ENCODE measurements around the gene NCKAP5L.

NCKAP5L gene

DNA sequence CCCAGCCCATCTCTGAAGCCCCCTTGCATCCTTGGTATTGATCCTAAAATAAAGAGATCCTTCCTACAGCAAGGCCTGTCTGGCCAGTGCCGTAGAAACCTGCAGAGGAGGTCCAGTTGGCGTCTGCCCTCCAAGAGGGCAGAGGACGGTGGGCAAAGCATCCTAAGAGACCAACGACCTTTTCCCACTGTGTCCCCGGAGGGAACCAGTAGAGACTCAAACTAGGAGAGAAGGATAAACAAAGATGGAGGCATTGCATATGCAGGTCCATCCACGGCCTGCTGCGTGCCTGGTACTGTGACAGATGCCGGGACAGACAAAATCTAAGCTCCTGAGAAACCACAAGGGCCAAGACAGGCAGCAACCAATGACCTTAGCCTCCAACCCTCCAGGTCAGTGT, 3.8 kb downstream of the NCKAP5L start:
- no peak for DNase-seq (ENCODE audit: low spot score)

DNA sequence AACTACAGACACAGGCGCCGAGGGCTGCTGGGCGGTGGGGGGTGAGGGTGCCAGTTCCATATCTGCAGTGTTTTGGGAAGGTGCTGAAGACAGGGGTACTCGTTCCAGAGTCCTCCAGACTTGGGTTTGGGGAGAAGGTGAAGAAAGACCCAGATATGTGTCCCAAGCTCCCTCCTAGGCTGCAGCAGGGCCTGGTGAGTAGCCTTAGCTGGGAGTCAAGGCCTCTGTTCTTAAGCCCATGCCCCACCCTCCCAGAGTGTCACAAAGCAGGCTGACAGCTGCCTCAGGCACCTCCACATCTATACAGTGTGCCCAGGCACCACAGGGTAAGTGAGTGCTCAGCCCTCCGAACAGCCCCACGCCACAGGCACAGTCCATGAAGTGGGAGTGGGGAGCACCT, 4.3 kb downstream of the NCKAP5L start:
- no peak for DNase-seq (ENCODE audit: low spot score)

DNA sequence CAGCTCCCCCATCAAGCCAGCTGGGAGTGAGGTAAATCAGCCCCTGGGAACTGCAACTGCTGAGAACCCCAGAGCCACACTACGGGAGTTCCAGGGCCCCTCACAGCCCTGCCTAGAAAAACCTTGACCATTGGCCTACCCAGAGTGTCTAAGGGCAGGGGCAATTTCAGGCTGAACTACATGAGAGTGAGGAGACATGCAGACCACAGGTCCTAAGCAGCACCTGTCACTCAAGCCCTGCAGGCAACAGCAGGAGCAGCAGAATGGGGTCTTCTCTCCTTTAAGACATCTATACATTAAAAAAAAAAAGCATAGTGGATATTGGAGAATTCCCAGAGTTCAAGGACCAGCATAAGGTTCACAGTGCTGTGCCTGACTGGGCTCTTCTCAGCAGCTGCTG, 4.9 kb downstream of the NCKAP5L start:
- no peak for DNase-seq (ENCODE audit: low spot score)

DNA sequence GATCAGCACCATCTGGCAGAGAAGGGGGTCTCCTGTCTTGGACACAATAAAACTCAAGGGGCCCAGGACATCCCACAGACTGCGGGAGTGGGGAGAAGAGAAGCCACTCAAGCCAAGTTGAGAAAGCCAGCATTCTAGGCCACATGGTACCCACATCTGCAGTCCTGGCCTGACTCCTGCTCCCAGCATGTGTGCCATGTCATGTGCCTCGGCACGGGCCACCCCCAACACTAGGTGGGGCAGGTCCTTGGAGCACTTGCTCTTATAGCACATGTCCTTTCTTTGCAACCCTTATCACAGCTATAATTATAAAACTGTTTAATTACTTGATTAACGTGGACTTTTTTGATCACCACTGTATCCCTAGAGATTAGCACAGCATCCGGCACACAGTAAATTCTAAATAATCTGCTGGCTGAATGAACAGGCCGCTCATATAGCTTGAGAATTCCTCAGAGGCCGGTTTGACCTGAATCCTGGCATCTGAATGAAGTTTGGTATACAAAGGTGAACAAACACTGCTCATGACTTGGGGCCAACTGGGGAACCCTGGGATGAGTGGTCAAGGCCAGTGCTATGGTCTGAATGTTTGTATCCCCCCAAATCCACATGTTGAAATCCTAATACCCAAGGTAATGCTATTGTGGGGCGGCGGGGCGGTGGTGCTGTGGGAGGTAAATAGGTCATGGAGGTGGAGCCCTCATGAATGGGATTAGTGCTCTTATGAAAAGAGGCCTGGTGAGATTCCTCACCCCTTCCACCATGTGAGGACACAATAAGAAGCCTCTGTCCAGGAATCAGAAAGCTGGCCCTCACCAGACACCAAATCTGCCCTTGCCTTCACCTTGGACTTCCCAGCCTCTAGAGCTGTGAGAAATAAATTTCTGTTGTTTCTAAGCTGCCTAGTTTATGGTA, 6.6 kb downstream of the NCKAP5L start:
- peak; percentile 16 for DNase-seq (ENCODE audit: low spot score)

DNA sequence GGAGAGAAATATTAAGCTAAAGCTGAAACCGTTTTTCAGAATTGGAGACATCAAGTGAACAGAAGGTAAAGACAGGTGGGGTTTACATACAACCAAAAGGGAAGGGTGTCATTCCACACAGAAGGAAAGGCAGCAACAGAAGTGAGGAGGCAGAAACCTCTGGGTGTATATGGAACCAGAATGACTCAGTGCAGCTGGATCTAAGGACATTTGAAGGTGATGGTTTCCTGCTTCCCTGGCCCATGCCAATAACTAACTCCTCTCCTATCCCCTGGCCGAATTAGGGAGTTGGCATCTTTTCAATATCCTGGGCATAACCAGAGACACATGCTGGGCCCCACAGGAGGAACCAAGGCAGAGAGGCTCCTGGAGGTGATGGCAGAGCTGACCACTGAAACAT, 8.4 kb downstream of the NCKAP5L start:
- DNase-seq (ENCODE audit: low spot score), result no peak

DNA sequence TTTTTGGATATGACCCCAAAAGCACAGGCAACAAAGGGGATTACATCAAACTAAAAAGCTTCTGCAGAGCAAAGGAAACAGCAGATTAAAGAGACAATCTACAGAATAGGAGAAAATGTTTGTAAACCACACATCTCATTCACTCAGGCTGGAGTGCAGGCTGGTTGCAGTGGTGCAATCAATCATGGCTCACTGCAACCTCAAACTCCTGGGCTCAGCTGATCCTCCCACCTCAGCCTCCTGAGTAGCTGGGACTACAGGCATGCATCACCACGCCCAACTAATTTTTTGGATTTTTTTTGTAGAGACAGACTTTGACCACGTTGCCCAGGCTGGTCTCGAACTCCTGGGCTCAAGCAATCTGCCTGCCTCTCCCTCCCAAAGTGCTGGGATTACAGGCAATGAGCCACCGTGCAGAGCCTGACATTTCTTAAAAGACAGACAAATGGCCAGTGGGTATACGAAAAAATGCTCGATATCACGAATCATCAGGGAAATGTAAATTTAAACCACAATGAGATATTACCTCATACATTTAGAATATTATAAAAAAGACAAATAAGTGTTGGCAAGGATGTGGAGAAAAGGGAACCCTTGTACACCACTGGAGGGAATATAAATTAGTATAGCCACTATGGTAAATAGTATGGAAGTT, 9.8 kb downstream of the NCKAP5L start:
- no peak for DNase-seq (ENCODE audit: low spot score)

DNA sequence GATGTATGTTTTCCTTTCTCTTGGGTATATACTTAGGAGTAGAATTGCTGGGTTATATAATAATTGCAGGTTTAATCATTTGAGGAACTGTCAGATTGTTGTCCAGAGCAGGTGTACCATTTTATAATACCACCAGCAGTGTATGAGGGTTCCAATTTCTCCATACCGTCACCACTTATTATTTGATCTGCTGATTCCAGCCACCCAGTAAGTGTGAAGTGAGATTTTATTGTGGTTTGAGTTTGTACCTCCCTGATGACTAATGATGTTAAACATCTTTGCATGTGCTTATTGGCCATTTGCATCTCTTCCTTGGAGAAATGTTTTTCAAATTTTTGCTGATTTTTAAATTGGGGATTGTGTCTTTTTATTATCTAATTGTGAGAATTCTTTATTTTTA, 15.1 kb downstream of the NCKAP5L start:
- no peak for DNase-seq (ENCODE audit: low spot score)

DNA sequence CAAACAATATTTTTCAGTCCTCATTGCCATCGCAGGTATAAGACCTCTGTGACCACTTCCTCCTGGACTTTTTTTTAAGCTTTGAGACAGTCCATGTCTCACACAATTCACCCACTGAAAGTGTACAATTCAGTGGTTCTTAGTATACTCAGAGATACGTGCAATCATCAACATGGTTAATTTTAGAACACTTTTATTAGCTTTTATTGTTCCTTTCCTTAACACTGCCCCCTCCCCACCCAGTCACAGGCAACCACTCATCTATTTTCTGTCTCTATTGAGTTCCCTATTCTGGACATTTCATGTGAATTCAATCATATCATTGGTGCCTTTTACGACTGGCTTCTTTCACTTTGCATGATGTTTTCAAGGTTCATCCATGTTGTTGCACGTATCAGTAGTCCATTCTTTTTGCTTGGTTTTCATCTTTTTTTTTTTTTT, 16.2 kb downstream of the NCKAP5L start:
- no peak for DNase-seq (ENCODE audit: low spot score)

DNA sequence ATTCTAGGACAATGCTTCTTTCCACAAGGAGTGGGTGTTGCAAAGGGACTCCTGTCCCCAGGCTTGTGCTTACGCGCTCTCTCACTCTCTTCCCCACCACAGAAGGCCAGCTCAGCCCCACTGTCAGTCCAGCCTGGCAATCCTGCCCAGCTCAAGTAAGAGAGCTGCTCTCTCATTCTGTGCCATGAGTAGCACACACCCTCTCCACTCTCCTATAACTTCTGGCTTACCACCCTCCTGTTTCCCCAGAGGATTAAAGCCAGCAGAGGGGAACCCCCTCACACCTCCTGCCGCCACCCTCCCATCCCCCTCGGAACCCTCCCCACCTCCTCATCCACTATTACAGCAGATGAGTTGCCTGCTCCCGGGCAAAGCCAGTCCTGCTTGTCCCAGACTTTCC, 17.1 kb downstream of the NCKAP5L start:
- DNase-seq (ENCODE audit: low spot score), result no peak

DNA sequence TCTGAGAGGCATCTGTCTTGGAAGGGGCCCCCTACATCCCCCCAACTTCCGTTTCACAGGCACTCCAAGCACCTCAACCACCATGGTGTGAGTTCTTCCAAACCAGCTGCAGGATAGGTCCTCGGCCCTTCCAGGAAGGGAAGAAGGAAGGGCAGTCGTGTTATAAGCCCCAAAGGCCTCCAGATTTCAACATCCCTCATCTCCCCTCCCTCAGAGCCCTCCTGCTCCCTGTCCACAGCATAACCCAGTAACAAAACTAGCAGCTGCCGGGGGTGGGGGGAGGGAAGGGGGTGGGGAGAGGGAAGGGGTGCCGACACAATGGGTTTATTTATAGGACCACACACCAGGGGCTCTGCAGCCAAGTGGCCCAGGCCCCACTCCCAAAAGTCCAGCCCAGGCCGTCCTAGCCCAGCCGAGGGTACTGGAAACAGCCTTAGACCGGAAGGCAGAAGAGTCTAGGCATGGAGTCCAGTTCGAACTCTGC, 18.3 kb downstream of the NCKAP5L start:
- no peak for DNase-seq (ENCODE audit: low spot score)

DNA sequence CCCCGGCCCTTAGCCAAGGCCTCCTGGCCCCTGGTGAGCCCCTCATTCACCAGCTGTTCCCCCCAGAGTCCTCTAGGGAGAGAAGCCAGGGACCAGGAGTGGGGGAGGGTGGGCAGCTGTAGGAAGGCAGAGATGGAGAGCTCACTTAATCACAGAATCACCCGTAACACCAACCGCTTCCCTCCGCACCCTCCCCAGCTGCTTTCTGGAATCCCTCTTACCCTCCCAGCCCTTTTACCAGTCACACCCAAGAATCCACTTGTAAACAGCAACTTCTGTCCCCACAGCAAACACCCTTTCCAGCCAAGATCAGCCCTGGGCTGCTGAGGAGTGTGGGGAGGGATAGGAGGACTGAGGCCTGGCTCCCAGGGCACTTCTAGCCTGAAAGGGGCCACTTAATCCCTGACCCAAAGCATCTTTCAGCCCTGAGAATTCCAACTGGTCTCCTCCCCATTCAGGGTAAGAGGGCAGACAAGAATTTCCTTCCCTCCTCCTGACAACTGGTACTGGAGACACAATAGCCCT, 18.8 kb downstream of the NCKAP5L start:
- DNase-seq (ENCODE audit: low spot score), result no peak

DNA sequence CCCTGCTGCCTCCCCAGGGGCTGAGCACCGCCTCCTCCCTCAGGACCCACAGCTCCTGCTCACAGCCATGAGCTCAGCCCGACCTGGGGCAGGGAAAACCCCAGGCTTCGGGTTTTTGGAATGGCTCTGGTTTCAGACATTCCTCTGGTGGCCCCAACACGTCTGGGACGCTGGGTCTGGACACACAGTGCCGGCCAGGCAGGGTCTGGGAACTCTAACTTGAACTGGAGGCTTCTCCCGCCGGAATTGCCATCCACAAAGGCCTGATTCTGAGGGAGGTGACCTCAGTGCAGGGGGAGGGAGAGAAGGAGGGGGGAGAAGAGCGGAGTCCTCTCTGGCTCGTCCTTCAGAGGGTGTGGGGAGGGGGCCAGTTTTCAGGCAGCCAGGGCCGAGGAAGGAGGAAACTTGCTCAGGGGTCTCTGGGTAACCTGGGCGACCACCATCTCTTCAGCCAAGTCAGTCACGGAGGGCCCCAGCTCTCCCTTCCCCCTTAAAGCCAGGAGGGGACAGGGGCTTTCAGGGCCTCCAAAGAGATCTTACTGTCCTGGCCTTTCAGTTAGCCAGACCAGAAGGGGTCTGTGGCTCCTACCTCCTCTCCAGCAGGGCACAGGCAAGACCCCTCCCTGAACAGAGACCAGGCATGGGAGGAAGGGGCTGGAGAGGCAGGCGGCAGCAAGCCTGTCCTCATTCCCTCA, 19.4 kb downstream of the NCKAP5L start:
- DNase-seq (ENCODE audit: low spot score), result peak; percentile 24

DNA sequence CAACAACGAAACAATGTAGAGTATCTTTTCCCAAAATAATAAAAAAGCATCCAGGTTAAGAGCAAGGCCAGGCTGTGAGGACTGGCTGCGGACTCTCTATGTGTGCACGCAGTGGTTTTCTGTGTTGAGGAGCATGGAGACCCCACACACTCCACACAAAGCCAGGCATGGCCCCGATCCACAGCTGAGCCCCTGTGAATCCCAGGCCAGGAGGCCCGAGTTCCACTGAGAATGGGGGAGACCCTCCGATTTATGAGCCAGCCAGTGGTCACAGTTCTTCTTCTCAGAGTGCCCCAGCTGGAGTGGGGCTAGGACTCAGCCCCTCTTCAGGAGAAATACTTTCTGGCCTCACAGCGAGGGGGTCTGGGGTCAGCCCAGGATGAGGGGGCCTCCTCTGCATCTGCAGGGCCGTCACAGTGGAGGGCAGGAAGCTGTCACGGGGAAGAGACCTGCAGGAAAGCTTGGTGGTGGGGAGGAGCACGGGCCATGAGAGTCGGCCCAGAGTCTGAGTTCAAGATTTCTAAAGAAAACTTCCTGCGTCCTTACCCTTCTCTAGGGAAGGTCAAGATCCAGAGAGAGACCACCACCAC, 20.1 kb downstream of the NCKAP5L start:
- no peak for DNase-seq (ENCODE audit: low spot score)

DNA sequence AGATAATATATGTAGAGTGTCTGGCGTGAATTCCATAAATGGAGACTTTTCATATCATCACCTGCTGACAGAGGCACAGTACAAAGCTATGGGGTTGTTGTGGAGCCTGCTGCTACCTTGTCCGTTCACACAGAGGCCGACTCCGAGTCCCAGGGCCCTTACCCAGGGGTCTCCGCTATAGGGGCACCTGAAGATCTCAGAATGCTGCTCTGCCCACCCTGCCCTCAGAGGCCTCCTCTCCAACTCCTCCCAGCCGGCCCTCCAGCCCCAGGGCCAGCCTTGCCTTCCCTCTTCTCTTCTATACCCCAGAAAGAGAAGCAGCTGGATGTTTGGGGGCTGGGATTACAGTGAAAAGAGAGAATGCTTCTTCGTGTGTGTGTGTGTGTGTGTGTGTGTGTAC, 21.3 kb downstream of the NCKAP5L start:
- DNase-seq (ENCODE audit: low spot score), result no peak

DNA sequence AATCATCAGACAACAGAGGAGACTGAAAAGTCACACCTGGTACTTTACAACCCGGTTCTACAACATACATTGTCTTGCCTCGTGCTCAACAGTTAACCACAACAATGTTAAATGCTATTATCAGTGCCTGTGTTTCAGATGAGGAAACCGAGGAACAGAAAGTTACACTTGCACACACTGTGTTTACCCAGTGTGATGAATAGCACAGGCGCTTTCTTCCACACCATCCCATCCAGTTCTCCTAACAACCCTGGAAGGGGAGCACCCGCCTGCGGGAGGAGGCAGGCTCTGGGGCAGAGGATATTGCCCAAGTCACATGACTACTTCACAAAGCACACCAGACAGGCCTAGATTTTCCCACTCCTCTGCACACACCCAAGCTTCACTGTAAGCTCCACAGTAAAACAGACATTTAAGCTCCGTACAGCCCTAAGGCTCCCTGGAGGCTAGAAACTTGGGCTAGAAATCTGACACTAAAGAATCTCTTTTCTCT, 21.8 kb downstream of the NCKAP5L start:
- no peak for DNase-seq (ENCODE audit: low spot score)

DNA sequence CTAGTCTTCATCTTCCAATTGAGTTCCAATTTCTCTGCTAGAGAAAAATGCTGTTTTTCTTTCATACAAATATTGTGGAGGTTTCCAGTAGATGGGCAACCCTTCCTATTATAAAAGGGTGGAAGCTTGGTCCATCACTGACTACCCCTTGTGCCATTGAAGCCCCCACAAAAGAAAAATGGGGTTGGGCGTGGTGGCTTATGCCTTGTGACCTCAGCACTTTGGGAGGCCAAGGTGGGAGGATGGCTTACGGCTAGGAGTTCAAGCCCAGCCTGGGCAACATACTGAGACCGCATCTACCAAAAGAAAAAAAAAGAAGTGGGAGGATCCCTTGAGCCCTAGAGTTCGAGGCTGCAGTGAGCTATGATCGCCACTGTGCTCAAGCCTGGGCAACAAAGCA, 22.8 kb downstream of the NCKAP5L start:
- DNase-seq (ENCODE audit: low spot score), result no peak

DNA sequence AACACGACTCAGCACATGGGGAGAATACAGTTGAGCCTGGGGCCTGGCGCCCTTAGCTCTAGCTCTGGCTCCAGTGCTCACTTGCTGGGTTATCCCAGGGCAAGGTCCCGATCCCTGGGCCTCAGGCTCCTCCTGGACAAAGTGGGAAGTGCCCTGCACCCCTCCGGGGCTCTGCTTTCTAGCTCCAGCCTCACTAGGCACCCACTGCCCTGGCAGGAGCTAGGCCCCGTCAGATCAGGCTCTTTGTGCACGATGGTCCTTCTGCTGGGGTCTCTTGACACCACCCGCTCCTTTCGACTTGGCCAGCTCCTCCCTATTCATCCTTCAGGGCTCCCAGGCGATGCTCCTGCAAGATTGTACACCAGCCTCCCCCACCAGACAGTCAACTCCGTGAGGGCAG, 23.4 kb downstream of the NCKAP5L start:
- no peak for DNase-seq (ENCODE audit: low spot score)

DNA sequence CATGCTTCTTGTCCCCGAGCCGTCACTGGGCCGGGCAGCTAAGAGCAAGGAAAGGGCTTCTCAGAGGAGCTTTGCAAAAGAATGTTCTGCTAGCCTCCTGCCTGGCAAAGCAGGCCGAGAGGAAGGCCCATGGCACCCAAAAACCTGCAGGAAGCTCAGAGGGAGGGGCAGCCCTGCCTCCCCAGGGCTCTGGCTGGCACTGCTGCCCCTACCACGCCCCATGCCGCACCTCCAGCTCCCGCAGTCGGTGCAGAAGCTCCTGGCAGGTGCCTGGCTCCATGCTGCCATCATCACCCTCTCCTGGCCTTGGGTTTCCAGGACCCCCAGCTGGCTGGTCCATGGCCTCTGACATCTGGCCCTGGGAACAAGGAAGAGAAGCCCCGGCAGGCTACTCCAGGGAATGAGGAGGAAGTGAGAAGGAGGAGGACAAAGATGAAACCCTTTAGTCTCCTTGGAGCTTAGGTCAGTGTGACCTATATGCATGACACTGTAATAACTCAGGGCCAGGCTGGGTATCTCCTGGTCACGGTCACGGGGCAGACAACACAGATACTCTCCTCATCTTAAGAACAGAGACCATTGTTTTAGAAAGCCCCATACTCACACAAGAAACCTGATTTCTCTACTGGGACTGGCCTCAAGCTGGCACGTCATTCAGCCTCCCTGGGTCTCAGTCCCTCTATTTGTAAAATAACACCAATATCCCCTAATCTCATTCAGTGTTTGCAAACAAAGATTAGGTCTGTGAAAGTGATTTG, 24.3 kb downstream of the NCKAP5L start:
- DNase-seq (ENCODE audit: low spot score), result no peak

DNA sequence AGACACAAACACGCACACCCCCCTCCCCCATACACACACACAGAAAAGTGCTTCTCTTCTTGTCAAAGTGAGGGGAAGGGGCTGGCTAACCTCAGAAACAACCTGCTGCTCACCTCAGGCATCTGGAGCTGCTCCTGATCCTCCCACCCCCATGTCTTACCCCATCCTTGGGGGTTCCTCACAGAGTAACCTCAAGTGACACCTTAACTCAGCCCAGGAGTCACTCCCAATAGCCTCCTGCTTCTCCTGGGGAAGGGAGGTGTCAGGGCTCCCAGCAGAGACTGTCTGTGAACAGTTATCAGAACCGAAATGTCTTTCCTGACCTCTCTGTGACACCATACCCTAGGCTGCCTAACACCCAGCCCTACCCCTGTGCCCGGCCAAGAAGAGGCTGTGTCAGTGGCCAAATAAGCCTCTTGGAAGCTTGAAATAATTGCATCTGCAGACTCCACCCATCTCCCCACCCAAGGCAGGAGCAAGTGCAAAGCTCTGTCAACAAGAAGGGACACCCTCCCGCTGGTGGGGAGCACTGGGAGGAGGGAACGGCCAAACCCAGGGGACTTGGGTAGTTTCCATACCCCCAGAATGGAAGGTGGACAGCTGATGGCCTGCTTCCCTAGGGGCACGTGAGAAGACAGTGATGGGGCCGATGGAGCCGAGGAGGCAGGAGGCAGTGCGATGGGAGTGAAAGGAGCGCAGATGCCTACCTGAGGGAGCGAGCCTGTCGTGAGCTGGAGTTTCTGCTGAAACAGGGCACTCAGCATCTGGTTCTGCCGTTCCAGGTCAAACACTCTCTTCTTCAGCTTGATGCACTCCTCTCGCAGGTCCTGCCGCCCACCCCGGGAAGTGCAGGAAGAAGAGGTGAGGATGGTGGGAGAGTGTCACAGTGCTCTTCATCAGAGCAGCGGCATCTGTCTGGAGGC, 26.8 kb downstream of the NCKAP5L start:
- DNase-seq (ENCODE audit: low spot score), result no peak

Data from kidney capillary endothelial cell (primary cell).